Amygdala (tissue), 56 donors: ENCODE measurements around the gene USP32.
"Not testable (repeated sequence)": the region's sequence is repeated elsewhere in the genome, so short reads cannot be mapped to it uniquely, and the experiment has no call there.

Experiments used
- DNase-seq, 56 donors: peaks; one replicate each; lab custom pipeline; 2025; lab: John Stamatoyannopoulos, UW

Gene USP32

DNA sequence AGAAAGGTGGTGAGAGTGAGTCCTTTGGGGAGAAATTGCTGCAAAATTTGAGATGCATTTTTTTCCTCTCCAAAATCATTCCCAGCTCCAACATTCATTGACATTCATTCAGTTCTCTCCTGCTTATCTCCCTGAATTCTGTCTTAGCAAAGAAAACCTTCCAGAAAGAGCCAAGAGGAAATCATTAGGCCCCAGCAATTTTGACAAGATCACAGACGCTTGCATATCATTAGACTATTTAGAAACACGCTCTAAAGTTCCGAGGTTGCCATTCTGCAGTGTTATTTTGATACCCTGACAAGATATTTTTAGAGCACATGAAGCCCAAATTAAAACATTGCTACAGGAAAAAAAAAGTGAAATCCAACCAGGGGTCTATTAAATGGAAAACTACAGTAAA is 20.8 kb upstream of the USP32 start:
- DNase-seq: no peak

DNA sequence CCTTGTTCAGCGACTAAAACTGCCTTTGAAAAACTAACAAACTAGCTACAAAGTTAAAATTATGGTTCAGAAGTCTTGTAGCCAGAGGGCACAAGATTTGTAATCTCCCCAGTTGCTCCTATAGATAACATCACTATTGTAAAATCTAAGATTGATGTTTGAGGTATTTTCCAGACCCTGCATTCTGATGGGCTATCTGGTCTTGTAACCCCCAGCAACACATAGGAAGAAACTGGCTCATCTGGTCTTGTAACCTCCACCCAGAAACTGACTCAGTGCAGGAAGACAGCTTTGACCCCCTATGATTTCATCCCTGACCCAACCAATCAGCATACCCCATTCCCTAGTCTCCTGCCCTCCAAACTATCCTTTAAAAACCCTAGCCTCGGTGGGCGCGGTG is 18.1 kb upstream of the USP32 start:
- DNase-seq: no peak

DNA sequence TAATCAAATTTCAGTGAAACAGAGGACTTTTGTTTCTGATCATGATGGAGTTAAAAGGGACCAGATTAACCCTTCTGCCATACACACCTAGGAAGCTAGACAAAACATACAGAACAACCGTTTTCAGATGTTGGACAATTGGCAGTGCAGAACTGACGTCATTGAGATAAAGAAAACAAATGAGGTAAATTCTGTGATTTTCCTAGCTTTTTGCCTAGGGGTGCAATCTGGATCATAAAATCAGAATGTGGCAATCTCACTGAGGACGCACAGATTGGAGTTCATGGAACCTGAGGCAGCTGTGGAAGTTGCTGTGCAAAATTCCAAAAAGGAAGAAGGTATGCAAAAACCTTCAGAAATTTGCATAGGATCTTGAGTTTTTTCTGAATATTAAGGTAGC is 15.0 kb upstream of the USP32 start:
- no peak for DNase-seq

DNA sequence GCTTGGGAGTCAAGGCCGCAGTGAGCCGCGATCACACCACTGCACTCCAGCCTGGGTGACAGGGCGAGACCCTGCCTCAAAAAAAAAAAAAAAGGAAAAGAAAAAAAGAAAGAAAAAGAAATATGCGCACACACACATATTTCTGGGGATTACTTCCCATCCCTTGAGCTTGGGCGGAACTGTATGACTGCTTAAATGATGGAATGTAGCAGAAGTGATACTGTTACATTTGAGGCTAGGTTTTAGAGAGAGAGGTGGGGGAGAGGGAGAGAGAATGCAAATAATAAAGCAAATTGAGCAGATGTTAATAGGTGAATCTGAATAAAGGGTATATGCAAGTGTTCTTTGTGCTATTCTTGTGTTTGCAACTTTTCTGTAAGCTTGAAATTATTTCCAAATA is 12.0 kb upstream of the USP32 start:
- no peak for DNase-seq

DNA sequence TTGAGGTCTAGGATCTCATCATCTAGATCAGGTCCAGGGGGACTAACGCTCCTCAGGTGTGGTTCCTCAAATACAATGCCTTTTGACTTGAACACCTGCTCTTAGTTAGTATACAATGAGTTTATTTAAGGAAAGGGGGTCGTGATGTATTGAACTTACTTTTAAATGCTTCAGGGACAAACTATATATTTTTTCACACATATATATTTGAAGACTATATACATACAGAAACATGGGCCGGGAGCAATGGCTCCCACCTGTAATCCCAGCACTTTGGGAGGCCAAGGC is 11.5 kb upstream of the USP32 start:
- no peak for DNase-seq

DNA sequence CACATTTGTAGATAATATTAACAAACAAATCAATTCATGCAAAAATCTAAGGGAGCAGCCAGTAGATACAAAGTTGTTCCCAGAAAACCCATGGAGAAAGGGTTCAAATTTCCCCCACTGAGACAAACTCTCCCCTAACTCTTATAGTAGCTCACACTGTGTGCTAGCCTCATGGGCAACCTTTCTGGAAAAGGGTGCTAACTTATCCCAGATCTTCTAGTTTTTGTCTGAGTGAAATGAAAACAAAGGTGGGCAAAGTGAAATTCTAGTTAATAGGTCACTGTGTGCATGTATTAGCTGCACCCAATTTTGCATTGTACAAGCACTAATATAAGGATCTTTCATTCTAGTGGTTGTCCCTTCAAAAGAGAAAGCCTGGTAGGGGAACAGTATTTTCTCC is 9.9 kb upstream of the USP32 start:
- no peak for DNase-seq

DNA sequence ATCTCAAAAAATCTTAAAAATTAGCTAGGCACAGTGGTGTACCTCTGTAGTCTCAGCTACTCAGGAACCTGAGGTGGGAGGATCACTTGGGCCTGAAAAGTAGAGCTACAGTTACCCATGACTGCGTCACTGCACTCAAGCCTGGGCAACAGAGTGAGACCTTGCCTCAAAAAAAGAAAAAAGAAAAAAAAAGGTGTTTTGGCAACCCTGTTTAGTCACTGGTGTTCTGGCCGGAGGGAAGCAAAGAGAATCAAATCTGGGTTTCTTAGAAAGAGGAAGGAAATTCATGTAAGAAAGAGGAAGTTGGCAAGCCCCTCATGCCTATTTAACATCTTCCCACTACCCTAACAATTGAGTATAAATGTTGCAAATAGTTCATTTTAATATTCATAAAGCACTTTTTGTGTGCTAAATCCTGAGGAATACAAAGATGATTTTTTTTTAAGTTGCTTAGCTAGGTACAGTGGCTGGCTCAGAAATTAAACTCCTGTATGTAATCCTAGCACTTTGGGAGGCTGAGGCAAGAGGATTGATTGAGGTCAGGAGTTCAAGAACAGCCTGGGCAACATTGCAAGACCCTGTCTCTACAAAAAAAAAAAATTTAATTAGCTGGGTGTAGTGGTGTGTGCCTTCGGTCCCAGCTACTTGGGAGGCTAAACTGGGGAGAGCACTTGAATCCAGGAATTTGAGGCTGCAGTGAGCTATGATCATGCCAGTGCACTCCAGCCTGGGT is 6.5 kb upstream of the USP32 start:
- no peak for DNase-seq

DNA sequence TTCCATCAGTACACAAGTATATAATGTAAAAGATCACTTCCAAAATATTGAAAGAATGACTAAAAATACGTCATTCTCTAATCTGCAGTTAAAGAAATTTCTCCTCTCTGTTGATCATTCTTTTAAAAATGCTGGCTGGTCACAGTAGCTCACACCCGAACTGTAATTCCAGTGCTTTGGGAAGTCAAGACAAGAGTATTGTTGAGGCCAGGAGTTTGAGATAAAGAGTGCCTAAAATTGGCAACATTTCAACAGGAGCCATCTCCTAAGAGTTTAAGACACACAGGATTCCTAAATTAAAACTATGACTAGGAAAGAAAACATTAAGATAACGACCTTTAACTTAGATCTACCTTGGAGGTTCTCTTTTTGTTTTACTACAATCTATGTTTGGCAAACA is 4.5 kb upstream of the USP32 start:
- no peak for DNase-seq

DNA sequence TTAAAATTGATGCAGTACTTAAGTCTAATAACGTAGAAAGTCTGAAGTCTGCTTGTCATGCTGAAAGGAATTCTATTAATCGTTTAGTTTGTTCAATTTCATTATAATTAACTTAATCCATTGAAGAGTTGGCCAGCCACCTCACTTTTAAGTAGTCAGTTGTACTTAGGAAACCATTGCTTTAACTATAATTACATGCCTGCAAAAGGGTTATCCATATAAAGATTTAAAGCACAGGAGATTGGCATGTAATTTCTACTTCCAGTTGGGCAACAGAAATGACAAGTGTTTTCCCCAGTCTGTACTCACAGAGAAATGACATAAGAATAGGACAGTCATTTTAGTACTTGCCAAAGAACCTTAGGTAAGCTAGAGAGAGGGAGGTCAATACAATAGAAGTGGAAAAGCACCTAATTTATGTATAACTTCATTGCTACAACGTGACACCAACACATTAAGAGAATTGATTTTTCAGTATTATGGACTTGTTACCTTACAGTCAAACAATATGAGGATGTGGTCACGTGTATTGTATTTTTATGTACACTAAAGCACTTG is 3.7 kb upstream of the USP32 start:
- no peak for DNase-seq

DNA sequence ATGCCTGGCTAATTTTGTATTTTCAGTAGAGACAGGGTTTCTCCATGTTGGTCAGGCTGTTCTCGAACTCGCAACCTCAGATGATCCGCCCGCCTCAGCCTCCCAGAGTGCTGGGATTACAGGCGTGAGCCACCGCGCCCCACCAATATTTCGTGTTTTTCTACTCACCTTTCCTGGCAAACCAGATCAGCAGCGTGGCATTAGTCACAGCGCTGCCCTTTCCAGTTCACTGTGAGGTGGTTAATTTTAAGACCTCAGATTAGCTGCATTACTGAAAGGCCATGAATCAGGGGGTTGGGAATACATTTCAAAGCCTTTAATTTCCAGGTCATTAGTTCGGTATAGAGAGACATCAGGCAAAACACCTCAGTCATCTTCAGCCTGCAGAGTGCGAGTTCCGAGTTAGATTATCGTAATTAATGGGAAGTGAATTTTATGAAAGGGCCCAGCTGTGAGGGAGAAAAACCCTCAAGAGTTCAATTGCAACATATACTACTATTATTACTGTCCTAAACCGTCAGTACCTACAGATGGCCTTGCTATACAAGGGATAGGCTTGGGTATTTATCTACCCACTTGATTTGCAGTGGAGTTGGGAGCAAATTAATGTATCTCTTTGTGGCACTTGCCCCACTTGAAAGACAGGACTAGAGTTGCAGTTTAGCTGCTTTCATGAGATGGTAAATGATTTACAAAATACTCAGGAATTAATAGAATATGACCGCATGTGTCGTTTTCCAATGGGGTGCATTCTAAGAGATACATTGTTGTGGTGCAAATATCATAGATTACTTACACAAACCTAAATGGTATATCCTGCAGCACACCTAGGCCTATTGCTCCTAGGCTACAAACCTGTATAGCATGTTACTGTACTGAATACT is 2.1 kb upstream of the USP32 start:
- DNase-seq: no peak

DNA sequence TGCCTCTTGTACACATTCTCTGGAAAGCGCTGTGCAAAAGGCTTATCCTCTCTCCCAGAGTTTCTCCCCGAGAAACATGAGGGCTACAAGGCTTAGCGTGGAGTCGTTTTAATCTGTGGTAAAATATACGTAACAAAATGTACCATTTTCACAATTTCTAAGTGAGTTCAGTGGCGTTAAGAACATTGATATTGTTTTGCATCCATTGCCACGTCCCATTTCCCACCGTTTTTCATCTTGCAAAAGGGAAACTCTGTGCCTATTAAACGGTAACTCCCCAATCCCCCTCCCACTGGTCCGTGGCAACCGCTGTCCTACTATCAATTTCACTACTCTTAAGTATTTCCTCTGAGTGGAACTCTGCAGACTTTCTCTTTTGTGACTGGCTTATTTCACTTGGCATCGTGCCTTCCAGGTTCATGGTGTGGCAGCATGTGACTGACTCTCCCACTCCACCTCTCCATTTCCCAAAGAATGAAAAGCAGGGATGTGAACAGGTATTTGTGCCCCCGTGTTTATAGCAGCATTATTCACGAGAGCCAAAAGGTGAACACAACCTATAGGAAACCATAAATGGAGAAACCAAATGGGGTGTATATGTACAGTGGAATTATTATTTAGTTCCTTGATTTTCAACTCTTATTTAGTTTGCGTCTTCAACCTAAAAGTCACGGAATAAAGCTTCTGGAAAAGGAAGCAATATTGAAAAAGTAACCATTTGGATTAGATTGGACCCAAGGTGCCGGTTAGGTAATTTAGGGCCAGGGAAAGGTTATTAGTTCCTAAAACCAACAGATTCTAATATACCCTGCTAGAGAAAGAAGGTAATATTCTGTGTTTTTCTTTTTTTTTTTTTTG is 1.1 kb upstream of the USP32 start:
- DNase-seq: peak in 7 of 56 donors; percentile 3 to 29 (median 20)

DNA sequence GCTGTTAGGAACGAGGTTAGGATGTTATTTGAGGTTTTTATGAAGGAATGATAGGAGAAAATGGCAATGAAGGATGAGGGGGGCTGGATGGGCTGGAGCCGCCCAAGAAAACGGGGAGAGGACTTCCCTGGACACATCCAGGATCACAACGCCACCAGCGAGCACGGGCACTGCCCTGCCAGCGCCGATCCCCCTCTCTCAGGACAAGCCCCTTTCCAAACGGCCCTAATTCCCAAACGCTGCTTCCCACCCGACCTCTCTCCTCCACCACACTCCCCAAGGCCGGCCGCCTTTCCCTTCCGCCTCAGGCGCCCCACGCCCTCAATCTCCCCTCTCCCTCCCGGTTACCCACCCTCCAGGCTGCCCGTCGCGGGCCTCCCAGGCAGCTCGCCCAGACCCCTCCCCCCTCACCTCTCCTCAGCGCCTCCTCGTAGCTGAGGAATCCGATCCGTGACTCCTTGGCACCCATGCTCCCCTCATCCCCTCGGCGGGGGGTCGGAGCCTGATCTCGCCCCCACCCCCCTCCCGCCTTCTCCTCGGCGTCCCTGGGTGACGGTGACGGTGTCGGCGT is 377 bp downstream of the USP32 start:
- DNase-seq: peak in 7 of 56 donors; percentile 39 to 75 (median 57)

DNA sequence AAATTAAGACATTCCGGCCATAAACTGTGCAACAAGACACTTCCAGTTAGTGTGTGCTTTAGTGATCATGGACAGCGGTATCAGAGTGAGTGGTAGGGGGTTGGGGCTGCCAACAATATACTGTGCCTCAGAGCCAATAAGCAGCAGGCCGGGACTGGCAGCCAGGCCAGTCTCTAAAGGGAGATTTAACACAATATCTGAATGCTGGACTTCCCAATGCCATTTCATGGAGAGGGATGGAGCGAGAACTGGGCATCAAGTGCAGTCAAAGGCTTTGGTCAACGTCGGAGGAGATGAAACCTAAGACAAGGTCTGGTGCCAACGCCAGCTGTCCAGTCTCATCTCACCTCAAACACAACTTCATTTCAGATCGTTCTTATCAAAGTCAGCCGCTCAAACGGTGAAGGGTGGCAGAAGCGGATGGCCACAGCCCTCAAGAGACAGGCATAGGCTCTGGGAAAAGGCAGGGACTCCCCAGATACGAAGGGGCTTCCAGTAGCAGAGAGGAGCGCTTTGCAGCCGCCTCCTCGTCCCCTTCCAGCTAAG is 935 bp downstream of the USP32 start:
- DNase-seq: peak in 39 of 56 donors; percentile 6 to 70 (median 36)

DNA sequence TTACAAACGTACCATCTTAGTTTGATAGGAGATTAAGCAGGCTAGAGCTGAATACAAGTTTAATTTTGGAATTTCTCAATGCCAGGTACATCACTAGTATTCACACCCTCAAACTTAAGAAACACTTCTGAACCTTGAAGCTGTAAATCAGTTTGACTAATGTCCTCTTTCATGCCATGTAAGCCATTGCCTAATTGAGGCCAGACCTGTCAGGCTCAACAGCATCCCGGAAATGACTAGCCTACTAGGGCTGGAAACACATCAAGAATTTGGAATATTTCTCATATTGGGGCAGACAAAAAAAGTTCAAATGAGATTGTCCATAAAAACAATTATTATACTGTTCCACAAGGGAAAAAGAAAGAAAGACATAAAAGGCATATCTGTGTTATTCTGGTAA is 1.7 kb downstream of the USP32 start:
- DNase-seq: no peak

DNA sequence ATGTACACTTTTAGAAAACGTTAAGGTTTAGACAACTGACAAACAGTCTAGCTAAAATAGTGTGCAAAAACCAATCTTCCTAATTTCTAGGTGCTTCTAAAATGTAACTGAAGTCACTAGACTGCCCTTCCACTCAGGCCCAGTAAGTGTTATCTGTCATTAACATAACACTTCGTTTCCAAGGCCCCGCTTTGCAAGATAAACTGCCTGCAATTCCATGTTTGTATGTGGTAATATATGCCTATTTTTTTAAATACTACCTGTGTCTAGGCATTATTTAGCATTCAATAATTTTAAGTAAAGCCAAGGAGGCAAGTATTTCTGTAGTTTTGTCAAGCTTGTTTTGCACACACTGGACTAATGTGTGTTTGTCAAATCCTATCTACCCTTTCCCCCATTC is 3.2 kb downstream of the USP32 start:
- no peak for DNase-seq

DNA sequence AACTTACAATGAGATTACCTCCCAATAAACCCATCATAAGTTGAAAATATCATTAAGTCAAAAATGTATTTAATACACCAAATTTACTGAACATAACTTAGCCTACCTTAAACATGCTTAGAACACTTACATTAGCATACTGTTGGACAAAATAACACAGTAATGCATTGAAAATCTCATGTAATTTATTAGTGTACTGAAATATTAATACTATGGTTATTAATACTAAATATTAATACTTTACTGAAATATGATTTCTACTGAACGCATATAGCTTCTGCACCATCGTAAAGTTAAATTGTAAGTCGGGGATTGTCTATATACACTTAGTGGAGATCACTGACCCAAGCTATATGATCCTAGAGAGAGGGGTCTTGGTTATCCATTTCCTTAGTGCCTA is 4.3 kb downstream of the USP32 start:
- no peak for DNase-seq

DNA sequence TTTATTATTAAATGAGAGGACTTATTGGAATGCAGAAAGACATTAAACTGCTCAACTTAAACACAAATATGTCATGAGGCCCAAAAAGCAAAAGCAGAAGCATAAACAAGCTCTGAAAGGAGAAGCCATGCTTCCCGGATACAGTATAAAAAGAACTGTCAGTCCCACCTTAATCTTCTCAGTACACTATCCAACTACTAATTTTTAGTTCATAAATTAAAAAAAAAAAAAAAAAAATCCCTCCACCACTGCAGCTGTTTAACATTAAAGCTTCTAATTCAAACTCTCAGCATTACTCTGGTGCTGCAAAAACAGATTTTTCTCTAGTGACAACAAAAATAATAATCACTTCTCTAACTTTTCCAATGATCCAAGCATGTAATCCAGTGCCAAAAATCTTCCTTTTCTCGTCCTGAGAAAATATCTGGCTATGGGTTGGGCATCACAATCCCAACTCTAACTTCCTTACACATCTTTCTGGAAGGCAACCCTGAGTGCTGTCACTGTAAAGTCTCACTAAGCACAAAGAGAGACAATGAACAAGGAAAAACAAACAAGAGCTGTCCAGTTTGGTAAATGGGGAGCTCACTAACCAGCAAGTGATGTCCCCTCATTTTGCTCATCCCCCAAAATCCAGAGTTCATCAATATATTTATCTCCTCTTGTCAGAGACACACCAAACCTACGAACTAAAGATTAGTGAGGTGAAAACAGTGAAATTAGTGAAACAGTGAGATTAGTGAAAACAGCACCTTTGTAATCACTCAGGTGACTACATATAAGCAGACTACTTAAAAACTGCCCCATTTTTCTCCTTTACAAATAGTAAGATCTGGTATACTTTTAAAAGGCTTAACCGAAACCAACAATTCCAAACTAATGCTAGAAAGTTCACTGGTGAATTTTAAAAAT is 5.5 kb downstream of the USP32 start:
- DNase-seq: peak in 1 of 56 donors; percentile 0

DNA sequence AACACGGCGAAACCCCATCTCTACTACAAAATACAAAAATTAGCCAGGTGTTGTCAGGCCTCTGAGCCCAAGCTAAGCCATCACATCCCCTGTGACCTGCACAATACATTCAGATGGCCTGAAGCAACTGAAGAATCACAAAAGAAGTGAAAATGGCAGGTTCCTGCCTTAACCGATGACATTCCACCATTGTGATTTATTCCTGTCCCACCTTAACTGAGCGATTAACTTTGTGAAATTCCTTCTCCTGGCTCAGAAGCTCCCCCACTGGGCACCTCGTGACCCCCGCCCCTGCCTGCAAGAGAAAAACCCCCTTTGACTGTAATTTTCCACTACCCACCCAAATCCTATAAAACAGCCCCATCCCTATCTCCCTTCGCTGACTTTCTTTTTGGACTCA is 7.0 kb downstream of the USP32 start:
- not testable (repeated sequence) for DNase-seq

DNA sequence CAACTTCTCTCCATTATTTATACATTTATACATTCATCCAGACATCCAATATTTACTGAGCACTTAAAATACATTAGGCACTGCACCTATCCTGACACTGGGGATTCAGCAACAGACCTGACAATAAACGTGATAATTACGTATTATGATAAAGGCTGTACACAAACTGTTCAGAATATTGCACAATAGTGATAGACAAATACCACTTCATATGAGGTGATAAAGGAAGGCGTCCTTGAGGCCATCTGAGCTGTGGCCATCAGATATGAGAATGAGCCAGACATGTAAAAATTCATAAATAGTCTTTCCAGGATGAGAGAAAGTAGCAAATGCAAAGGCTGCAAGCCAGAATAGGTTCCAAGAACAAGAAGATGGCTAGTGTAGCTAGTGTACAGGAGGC is 8.6 kb downstream of the USP32 start:
- no peak for DNase-seq
